GM20431 (cell line): ENCODE measurements around the gene CCN6.
"Not testable (repeated sequence)": the region's sequence is repeated elsewhere in the genome, so short reads cannot be mapped to it uniquely, and the experiment has no call there.

ENCODE experiments used
- in situ Hi-C: fragments of 300-500 bp; cut with MseI, MboI; formaldehyde crosslinking; loops from one replicate; pipeline ENCODE4 v1.15.0; 2020; ENCODE audit warnings: low sequenced_read_pairs; ENCODE audit not compliant: unreplicated experiment

Gene CCN6

DNA sequence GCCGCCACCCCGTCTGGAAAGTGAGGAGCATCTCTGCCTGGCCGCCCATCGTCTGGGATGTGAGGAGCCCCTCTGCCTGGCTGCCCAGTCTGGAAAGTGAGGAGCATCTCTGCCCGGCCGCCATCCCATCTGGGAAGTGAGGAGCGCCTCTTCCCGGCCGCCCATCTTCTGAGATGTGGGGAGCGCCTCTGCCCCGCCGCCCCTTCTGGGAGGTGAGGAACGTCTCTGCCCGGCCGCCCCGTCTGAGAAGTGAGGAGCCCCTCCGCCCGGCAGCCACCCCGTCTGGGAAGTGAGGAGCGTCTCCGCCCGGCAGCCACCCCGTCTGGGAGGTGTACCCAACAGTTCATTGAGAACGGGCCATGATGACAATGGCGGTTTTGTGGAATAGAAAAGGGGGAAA lies 6.4 kb upstream of the CCN6 start:
- in situ Hi-C loops, result not testable (repeated sequence)

DNA sequence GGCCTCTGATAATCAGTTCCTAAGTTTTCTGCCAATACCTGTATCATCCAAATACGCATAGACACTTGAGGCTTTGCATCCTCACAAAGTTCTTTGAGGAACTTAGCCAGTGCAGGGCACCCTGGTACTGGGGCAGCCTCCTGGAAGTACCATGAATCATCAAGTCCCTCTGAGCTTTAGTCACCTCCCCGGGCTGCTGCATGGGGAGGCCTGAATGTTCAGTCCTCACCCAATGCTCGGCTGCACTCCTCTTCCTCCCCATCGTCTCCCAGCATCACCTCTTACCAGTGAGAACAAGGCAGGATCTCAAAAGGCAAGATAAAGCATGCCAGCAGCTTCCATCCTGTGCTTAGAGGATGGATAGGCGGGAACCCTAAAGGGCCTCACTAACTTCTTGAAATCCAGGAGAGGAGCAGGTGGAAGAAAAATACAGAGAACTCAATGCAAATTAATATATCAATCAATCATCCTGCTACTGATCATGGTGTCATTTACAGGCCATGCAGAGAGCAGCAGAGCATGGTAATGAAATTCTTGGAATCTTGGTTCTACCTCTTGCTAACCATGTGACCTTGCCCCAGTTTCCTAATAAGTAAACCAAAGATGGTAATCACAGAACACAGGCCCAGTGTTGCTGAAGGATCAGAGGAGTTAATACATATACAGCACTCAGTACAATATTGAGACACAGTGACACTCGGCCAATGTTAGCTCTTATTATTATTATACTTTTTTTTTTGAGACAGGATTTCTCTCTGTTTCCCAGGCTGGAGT lies 4.7 kb upstream of the CCN6 start:
- in situ Hi-C loops, result no loop called here

DNA sequence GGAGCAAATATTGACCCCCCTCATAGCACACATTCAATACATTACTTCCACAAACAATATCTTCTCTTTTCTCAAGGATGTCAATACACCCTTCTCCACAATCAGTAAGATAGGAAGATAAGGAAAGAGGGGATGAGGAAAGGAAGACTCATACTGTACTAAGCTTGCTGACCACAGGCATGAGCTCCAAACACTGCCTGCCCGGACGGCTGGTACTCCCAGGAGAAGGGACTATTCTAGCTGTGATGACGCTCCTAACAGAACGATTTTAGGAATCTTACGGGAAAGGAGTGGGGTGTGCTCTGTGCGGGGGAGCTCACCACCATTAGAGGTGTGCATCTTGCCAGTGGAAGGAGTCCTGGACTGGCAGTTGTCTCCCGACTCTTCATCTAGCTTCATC lies 3.9 kb upstream of the CCN6 start:
- in situ Hi-C loops, result no loop called here

DNA sequence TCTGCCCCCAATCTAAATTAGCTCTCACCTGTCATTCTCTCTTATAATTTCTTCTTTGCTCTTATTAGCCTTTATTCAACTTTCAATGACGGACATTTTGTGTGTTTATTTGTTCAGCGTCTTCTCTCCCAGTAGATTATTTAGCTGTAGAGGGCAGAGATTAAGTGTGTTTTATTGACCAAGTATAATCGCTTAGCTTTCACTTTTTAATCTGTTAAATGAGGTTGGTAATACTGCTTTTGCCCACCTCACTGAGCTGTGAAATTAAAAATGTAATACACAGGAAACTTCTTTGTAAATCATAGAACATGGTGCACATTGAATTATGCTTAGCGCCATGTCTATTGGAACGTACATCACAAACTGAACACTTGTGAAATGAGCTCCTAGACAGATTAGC lies 3.5 kb upstream of the CCN6 start:
- in situ Hi-C loops, result no loop called here

DNA sequence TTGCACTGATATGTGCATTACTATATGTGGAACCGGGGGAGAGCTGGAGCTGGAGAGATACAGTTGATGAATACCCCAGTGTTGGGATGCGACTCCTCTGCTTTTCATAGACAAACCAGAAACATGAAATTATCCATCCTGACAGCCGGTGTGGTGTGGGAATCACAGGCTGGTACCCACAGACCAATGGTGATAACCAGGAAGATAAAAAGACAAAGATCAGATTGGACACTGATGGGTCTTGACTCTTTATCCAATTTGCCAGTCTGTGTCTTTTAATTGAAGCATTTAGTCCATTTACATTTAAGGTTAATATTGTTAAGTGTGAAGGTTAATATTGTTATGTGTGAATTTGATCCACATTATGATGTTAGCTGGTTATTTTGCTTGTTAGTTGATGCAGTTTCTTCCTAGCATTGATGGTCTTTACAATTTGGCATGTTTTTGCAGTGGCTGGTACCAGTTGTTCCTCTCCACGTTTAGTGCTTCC lies 2.6 kb upstream of the CCN6 start:
- in situ Hi-C loops, result not testable (repeated sequence)

DNA sequence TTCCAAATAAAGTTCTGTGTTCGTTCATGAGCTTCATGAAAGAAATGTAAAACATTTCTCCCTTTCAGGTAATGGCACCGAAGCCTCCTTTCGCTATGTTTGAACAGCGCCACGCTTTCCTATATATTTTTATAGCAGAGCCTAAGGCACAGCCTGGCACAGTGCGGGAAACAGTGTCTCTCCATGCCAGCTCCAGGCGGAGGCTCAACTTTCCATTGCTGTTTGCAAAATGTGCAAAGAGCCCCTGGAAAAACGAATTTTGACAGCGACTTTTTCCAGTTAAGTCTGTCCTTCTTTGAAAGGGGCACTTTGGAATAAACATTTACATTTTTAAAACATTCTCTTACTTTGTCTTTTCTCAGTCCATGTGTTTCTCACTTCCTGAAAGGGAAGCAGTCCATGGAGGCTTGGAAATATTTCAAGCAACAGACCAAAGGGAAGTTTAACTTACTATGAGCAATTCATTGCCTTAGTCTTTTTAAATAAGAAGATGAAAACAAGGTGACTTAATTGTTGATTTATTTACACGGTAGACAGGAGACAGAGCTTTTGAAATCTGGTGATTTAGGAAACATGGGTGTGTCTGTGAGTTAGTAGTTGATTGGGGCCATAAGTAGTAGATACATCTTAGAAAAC lies 769 bp downstream of the CCN6 start:
- in situ Hi-C loops, result no loop called here

DNA sequence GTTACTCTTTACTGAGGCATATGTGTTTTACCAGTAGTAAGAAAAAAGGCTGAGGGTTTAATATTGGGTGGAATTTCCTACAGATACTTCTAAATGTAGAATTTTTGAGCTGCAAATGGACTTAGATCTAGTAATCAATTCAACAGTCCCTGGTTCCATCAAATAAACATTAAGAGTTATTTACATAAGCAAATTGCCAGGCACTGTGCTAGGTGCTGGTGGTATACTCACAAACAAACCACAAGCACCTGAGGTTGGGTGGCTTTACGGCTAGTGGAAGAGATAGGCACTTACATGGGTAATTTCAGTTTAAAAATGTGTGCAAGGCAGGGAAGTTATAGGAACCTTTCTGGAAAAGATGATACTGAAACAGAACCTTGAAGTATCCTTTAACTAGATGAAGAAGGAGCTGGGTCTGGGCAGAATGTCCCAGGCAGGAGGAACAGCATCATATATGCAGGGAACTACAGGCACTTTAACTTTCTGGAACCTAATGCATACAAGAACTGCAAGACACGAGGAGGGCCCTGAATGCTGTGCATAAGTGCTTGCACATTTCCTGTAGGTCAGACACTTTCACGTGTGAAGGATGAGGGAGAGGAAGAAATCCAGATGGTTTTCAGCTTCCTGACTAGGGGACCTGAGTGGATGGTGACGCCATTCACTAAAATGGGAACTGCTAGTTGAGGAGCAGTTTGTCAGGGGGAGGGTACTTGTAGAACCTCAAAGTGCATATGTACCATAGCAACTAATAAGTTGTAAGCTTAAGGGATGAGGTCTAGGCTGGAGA lies 4.5 kb downstream of the CCN6 start:
- in situ Hi-C loops, result no loop called here

DNA sequence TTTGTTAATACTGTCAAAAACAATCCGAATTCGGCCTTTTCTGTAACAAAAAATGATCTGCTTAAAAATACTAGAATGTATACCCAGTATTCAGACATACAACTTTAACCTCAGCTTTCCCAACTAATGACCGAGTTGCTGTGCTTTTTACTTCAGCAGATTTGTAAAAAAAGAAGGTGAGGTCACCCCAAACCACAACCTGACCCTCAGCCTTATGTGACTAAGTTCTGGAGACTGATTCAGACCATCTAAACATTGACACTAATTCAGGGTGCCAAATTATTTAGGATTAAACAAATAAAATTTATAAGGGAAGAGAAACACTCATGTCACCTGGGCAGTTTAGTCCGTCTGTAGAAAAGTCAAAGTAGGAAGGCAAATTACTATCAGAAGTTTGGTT lies 7.7 kb downstream of the CCN6 start:
- in situ Hi-C loops, result no loop called here

DNA sequence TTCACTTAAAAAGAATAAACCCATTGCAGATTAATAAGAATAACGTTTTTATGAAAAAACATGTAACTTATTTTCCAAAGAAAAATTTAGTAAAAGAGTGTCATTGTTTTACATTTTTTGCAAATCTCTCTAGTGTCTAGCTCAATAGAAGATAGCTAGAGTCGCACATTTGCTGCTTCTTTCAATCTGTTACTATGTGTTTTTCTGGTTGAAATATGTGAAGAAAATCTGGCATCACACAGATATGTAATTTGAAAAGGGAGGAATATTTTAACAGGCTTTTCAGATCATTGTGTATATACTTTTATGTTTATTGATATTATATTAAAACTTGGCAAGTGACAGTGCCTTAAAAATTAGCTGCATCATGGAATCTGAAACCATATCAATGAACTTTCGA lies 9.1 kb downstream of the CCN6 start:
- in situ Hi-C loops, result no loop called here

DNA sequence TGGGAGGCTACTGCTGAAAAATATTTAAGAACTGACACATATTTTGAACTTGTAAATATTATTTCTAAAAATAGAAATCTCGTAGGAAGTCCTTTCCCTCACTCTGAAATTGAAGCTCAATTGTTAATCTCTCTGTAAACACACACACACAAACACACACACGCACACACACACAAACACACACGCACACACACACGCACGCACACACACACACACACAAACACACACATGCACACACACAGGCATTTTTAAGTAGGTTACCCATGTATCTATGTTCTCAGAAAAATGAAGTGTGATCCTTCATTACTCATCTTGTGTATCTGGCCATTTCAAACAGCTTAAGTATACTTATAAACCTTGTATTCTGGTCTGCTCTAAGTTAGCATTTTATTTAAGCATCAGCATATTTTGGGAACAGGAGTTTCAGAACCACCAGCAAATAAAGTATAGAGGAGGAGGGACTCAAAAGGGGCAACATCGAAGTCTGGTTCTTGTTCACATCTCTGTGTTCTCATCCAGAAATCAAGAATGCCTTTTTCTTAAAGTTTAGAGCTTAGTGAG lies 11.6 kb downstream of the CCN6 start:
- in situ Hi-C loops, result no loop called here

DNA sequence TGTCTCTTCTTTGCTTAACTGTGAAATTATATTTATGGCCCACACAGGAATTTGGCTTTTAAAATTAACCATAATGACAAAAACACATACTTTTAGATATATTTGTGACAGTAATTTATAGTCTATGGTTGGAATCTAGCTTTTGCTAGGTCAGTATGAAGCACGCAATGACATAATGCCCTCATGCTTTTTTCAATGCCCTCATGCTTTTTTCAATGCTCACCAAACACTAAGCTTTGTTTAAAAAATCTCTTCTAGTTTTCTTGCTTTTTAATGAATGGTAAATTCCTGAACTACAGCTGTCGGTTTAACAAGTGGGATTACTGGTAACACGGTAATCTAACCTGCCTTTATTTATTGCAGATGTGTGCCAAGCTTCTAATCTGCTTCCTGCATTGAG lies 12.7 kb downstream of the CCN6 start:
- in situ Hi-C loops, result no loop called here

DNA sequence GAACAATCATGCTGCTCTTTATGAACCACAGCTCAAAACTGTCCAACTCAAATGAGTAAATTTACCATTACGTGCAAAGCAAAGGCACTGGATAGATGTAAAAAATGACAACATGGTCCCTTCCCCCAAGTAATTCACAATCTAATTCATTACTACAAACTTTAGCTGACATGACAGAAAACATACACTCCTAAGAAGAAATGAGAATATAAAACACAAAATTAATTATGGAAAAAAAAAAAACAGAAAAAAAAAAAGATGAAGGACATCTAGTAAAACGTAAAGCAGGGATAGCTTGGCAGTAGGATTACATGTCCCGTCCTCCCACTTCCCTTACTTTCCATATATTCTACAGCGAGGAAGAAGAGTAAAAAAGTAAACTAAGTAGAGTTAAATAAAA lies 27.7 kb downstream of the CCN6 start:
- in situ Hi-C loops, result no loop called here

DNA sequence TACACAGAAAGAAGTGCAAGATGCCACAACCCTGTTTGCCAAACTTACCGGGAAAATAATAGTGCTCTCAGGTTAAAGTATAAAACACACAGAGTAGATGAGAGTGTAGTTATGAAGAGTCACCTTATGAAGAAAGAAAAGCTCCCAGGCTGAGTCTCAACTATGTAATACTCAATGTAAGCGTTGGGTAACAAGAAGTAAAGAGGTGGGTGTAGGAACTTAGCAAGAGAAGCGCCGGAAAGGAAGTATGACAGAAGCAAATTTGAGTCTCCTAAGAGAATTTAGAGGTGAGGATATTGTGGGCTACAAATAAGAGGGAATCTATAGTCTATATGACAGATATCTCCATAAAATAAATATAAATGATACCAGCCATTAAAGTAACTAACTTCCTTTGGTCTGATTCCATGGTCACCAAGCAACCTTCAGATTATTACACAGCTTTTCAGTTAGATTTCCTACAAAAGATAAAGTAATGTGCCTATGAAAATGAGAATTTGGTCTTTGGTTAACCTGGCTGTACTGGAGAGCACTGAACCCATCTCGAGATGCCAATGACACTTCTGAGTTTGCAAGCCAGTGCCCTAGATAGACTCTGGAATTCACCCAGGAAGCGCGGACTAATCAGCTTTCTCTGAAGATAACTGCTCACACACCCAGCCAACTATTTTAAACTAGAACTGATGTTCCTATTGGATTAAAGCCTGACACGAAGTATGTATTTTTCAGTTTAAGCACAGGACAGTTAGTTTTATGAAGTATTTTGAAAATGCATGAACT lies 31.6 kb downstream of the CCN6 start:
- in situ Hi-C loops, result no loop called here

DNA sequence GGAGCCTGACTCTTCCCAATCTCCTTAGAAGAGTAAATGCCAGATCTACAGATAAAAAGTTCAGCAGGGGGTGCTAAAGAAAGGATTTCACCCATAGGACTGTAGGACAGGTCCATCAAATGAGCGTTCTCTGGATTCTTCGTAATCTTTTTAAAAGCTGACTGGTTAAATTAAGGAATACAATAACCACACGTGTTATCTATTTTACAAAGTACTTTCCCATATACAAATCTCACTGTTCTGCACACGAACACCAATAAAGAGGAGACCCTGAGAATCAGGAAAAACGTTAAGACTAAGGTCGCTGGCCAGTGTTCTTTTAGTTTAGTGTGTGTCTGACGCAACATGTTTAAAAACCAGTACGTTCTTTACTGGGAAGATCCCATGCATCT lies 32.8 kb downstream of the CCN6 start:
- in situ Hi-C loops, result no loop called here

DNA sequence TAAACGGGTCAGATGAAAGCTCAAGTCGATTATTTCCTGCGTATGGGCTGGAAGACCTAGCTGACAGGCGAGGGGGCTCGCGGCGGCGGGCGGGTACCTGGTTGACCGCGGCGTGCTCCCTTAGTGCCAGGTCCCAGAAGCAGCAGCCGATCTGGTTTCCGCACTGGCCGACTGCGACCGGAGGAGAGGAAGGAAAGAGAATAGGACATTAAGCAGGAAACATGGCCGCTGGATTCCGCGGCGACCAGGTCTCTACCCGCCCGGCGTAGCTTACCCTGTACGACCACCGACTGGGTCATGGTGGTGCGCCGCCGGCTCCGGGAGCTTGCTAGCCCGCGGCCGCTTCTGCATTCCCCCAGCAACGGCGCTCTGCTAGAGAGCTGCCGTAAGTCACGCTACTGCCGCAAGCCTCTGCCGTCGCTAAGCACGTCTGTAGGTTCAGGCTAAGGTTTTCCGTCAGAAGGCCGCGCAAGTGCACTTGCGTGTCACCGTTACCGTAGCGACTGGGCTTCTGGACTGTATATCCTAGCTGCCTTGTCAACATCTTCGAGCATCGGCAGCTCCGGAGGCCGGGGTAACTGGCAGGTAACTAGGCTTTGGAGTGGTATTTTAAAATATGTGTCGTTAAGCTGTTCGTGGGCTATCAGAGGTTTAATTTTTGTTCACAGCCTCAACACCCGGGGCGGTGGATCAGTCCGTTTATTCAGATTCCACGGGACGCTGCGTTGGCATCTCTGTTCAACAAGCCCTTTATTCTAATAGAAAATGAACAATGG lies 33.4 kb downstream of the CCN6 start, which contains the start of the genes FAM229B and TUBE1:
Gene FAM229B, plus strand, starts transcription at position 456 of the 776 bp plus-strand sequence. CDS start 11,693 bp downstream, outside the sequence.
Gene TUBE1, minus strand, starts transcription at position 347 of the 776 bp plus-strand sequence. Its CDS starts 48 bp downstream, at position 299.
- in situ Hi-C loops, result no loop called here

DNA sequence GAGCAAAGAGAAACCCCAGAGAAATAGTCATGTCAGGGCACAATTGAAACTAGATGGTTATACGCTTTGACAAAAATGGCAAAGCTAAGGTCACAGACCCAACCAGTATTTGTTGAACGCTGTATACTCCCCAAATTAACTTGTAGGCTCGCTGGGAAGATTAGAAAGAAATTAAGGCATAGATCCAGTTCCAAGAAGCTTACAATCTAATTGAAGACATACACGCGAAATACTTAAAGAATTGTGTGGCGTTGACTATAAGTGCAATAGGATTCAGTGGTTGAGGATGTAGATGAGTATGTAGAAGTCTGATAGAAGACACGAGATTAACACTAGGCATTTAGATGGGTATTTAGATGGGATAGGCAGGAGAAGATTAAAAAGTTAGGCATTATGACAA lies 34.0 kb downstream of the CCN6 start:
- in situ Hi-C loops, result no loop called here

DNA sequence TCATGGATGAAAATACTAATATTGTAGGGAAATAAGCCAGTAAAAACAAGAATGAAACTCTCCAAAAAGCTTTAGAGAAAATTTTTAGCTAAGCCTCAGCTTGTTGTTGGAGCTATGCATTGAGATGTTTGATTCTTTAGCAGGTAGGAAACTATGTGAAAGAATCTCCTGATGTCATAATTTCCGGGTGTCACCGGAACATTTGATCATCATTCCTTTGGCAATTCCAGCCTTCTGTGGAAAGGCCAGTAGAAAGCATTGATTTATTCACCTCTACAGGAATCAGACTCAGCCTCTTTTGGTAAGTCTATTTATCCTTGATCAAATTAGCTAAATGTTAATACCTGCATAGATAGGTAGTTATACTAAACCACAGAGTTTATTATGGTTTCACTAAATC lies 43.0 kb downstream of the CCN6 start:
- in situ Hi-C loops, result no loop called here

DNA sequence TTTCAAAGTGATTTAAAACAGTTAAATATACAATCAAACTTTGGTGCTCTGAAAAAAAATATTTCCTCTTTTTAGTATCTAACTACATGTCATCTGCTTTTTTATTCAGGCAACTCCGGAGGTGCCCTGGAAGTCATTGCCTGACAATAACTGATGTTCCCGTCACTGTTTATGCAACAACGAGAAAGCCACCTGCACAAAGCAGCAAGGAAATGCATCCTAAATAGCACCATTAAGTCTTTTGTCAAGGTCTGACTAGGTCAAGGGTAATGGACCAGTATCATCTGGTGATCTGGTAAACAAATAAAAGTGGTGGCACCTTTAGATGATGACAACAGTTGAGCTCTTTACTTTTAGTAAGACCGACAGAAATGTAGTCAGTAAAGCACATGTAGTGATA lies 46.7 kb downstream of the CCN6 start:
- in situ Hi-C loops, result no loop called here

DNA sequence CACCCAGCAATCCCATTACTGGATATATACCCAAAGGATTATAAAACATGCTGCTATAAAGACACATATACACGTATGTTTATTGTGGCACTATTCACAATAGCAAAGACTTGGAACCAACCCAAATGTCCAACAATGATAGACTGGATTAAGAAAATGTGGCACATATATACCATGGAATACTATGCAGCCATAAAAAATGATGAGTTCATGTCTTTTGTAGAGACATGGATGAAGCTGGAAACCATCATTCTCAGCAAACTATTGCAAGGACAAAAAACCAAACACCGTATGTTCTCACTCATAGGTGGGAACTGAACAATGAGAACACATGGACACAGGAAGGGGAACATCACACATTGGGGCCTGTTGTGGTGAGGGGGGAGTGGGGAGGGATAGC lies 52.1 kb downstream of the CCN6 start:
- in situ Hi-C loops, result not testable (repeated sequence)
